GM23338 (cell line): ENCODE data around the gene CNTN1. TPM values are rescaled to one million over a fixed set of nuclear protein-coding genes. Genes with fewer than 3 reads are reported as not detected.

ENCODE experiments used
- ATAC-seq: fragments of 200-7000 bp; cut with Tn5 transposase; 3 replicates; pipeline ENCODE4 v1.9.1; 2020
- DNase-seq: peaks from one replicate; pipeline ENCODE4 v3.0.0-alpha.2; 2015; ENCODE audit warnings: low spot score
- H2AFZ ChIP-seq: fragments of 200-600 bp; sonication (generic); 2 replicates; pipeline ENCODE4 v1.8.0; 2016; ENCODE audit warnings: antibody characterized with exemption, mild to moderate bottlenecking, moderate library complexity
- H3F3A ChIP-seq: fragments of 200-600 bp; sonication (generic); replicated peaks from 2 replicates; pipeline ENCODE4 v1.8.0; 2017; ENCODE audit warnings: antibody characterized with exemption, mixed run types, low read depth
- H3K27ac ChIP-seq: fragments of 200-600 bp; sonication (generic); 2 replicates; pipeline ENCODE4 v1.6.1; 2016; ENCODE audit warnings: low read depth
- H3K27me3 ChIP-seq: fragments of 200-600 bp; sonication (generic); 2 replicates; pipeline ENCODE4 v1.8.0; 2016; ENCODE audit warnings: mild to moderate bottlenecking, mixed run types, moderate library complexity; ENCODE audit not compliant: insufficient read depth
- H3K36me3 ChIP-seq: fragments of 200-600 bp; sonication (generic); 2 replicates; pipeline ENCODE4 v1.8.0; 2016; ENCODE audit warnings: mild to moderate bottlenecking; ENCODE audit not compliant: insufficient read depth
- H3K4me1 ChIP-seq: fragments of 200-600 bp; sonication (generic); 2 replicates; pipeline ENCODE4 v1.8.0; 2016; ENCODE audit warnings: mild to moderate bottlenecking, moderate library complexity; ENCODE audit not compliant: insufficient read depth
- H3K4me2 ChIP-seq: fragments of 200-600 bp; sonication (generic); 2 replicates; pipeline ENCODE4 v1.7.1; 2017; ENCODE audit warnings: mixed run types
- H3K4me3 ChIP-seq: fragments of 200-600 bp; sonication (generic); 2 replicates; pipeline ENCODE4 v1.6.1; 2016; ENCODE audit warnings: mixed run types
- H3K79me2 ChIP-seq: fragments of 200-600 bp; sonication (generic); replicated peaks from 2 replicates; pipeline ENCODE4 v1.8.0; 2017; ENCODE audit warnings: mild to moderate bottlenecking; ENCODE audit not compliant: insufficient read depth
- H3K9me2 ChIP-seq: fragments of 200-600 bp; sonication (generic); 2 replicates; pipeline ENCODE4 v1.8.0; 2017; ENCODE audit not compliant: insufficient read depth
- H4K20me1 ChIP-seq: fragments of 200-600 bp; sonication (generic); replicated peaks from 2 replicates; pipeline ENCODE4 v1.8.0; 2017; ENCODE audit warnings: mild to moderate bottlenecking; ENCODE audit not compliant: insufficient read depth
- H3K27ac Mint-ChIP-seq: 2 replicates; pipeline ENCODE4 v1.8.0; 2020; ENCODE audit warnings: inconsistent platforms, mild to moderate bottlenecking, moderate library complexity, mixed read lengths
- H3K27me3 Mint-ChIP-seq: 3 replicates; pipeline ENCODE4 v1.8.0; 2022; ENCODE audit warnings: low read depth, mild to moderate bottlenecking, moderate library complexity, mixed read lengths, inconsistent platforms; ENCODE audit not compliant: insufficient read depth, poor library complexity
- H3K36me3 Mint-ChIP-seq: 3 replicates; pipeline ENCODE4 v1.8.0; 2021; ENCODE audit warnings: low read depth, mild to moderate bottlenecking, inconsistent platforms, moderate library complexity, mixed read lengths
- H3K4me1 Mint-ChIP-seq: 3 replicates; pipeline ENCODE4 v1.8.0; 2020; ENCODE audit warnings: mild to moderate bottlenecking, inconsistent platforms, mixed read lengths
- H3K4me3 Mint-ChIP-seq: 3 replicates; pipeline ENCODE4 v1.8.0; 2021; ENCODE audit warnings: moderate library complexity, mild to moderate bottlenecking, inconsistent platforms, mixed read lengths
- H3K9me3 Mint-ChIP-seq: 3 replicates; pipeline ENCODE4 v1.8.0; 2020; ENCODE audit warnings: moderate library complexity, mild to moderate bottlenecking, inconsistent platforms, mixed read lengths
- CREB1 ChIP-seq: fragments of 250-450 bp; sonication (Bioruptor Pico); IDR thresholded peaks from 2 replicates; pipeline ENCODE4 v1.5.0; 2020; ENCODE audit warnings: low read depth, mild to moderate bottlenecking, moderate library complexity
- CTCF ChIP-seq, 2 experiments: fragments of 200-600 bp in 1 of 2; sonication (generic) in 1 of 2; conservative IDR thresholded peaks; 2 replicates each; pipeline versions ENCODE4 v1.5.1 to v1.6.1; 2016 to 2017; ENCODE audit warnings: antibody characterized with exemption in 2 of 2, low read depth in 2 of 2, mild to moderate bottlenecking in 2 of 2, moderate library complexity in 1 of 2
- EZH2phosphoT487 ChIP-seq: fragments of 200-600 bp; sonication (generic); IDR thresholded peaks from one replicate; pipeline ENCODE4 v1.8.1; 2018; ENCODE audit warnings: antibody characterized with exemption; ENCODE audit not compliant: unreplicated experiment
- NANOG ChIP-seq: IDR thresholded peaks from 2 replicates; pipeline ENCODE4 v1.6.1; 2016; ENCODE audit warnings: antibody characterized with exemption, borderline replicate concordance
- REST ChIP-seq: IDR thresholded peaks from one replicate; pipeline ENCODE4 v1.6.1; 2018; ENCODE audit warnings: antibody characterized with exemption; ENCODE audit not compliant: unreplicated experiment
- ZNF114 ChIP-seq: fragments of 250-450 bp; sonication (Bioruptor Pico); IDR thresholded peaks from 2 replicates; pipeline ENCODE4 v1.5.0; 2020; ENCODE audit warnings: mild to moderate bottlenecking, moderate library complexity
- ZNF331 ChIP-seq: fragments of 250-450 bp; sonication (Bioruptor Pico); IDR thresholded peaks from 2 replicates; pipeline ENCODE4 v1.5.0; 2020; ENCODE audit warnings: low read depth, mild to moderate bottlenecking, moderate library complexity
- polyA plus RNA-seq: library from polyadenylated mRNA; unstranded; fragments of >200 nt; fragmentation: Nextera tagmentation; extraction: Ambion mirVana; gene quantifications from 2 replicates; pipeline ENCODE4 v1.2.1, GENCODE V29; 2016
- total RNA-seq: library from RNA; depleted of rRNA; stranded (reverse); fragments of >200 nt; shearing (Covaris generic); gene quantifications from 2 replicates; pipeline ENCODE4 v1.2.3, GENCODE V29; 2014
- TF ChIP-seq, protein P1 (sequence below): IDR thresholded peaks from 2 replicates; pipeline ENCODE4 v1.6.1; 2016; ENCODE audit warnings: antibody characterized with exemption

Gene CNTN1
- total and polyA plus RNA-seq, 2 experiments from 2014 or later, result 5.0 to 27.0 TPM

GRCh38 chr12:40727774-40728483, 35.7 kb downstream of the CNTN1 start:
- H3K4me3 ChIP-seq, result no peak overlapping the region
- peak overlapping the region; percentile 57 for H3K27ac Mint-ChIP-seq
- H3K27me3 ChIP-seq, result no peaks in the 10 kb centered on the region
- no peaks in the 10 kb centered on the region for H3K9me3 Mint-ChIP-seq
- H3K4me3 Mint-ChIP-seq, result no peak overlapping the region
- no peaks in the 10 kb centered on the region for H3K36me3 Mint-ChIP-seq
- no peaks in the 10 kb centered on the region for H4K20me1 ChIP-seq
- ATAC-seq (no peak), DNase-seq (no peak)
- no peaks in the 10 kb centered on the region for H3K79me2 ChIP-seq
- H3K27ac ChIP-seq, result no peak overlapping the region
- H3K4me1 ChIP-seq, result peaks cover 11% of the 10 kb centered on the region
- no peaks in the 10 kb centered on the region for H3K9me2 ChIP-seq
- peaks cover 12% of the 10 kb centered on the region for H3K4me1 Mint-ChIP-seq
- H3K36me3 ChIP-seq, result no peaks in the 10 kb centered on the region
- H3K27me3 Mint-ChIP-seq, result peaks cover 4% of the 10 kb centered on the region
- TF ChIP-seq NANOG, result no peak
- TF ChIP-seq CTCF (conservative IDR thresholded peaks at IDR 0.05; ENCODE audit: low read depth in 2 of 2), result no peak
- no peak for TF ChIP-seq CREB1 (CRISPR knock-in tag)
- TF ChIP-seq, protein P1, sequence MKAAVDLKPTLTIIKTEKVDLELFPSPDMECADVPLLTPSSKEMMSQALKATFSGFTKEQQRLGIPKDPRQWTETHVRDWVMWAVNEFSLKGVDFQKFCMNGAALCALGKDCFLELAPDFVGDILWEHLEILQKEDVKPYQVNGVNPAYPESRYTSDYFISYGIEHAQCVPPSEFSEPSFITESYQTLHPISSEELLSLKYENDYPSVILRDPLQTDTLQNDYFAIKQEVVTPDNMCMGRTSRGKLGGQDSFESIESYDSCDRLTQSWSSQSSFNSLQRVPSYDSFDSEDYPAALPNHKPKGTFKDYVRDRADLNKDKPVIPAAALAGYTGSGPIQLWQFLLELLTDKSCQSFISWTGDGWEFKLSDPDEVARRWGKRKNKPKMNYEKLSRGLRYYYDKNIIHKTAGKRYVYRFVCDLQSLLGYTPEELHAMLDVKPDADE, result no peak
- H2AFZ ChIP-seq, result no peak overlapping the region
- H3K4me2 ChIP-seq, result no peak overlapping the region
- no peaks in the 10 kb centered on the region for H3F3A ChIP-seq

DNA sequence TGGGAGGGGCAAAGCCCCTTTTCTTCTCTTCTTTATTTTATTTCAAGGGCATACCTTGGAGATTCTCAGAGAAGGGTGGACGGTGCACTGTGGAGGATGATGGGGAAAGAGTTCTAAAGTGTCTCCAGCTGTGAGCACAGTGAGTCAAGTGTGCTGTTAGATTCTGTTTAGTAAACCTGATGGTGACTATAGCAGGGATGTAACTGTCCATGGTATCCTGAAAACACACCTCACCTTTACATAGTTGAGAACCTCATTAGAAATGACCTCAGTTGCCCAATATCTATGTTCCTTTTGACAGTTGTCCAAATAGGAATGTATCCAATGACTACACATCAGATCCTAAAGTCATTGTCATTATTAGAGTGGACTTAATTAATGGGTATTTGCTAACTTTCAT, 38.0 kb downstream of the CNTN1 start:
- peaks cover 34% of the 10 kb centered on the region for H3K4me1 ChIP-seq
- DNase-seq (no peak), ATAC-seq (peak; percentile 36; the same call in 2 of the 3 replicates)
- H3K4me3 Mint-ChIP-seq, result no peak overlapping the region
- no peak overlapping the region for H3K27ac ChIP-seq
- no peaks in the 10 kb centered on the region for H3K9me2 ChIP-seq
- H3K4me2 ChIP-seq, result no peak overlapping the region
- H3K27ac Mint-ChIP-seq, result no peak overlapping the region
- H3K27me3 Mint-ChIP-seq, result peaks cover 4% of the 10 kb centered on the region
- H3K36me3 Mint-ChIP-seq, result no peaks in the 10 kb centered on the region
- no peaks in the 10 kb centered on the region for H3K9me3 Mint-ChIP-seq
- no peak overlapping the region for H3K4me3 ChIP-seq
- H3K79me2 ChIP-seq, result no peaks in the 10 kb centered on the region
- no peaks in the 10 kb centered on the region for H3K27me3 ChIP-seq
- H2AFZ ChIP-seq, result no peak overlapping the region
- H3K36me3 ChIP-seq, result no peaks in the 10 kb centered on the region
- peaks cover 33% of the 10 kb centered on the region for H3K4me1 Mint-ChIP-seq
- H4K20me1 ChIP-seq, result no peaks in the 10 kb centered on the region
- no peaks in the 10 kb centered on the region for H3F3A ChIP-seq
- peak; percentile 68 for TF ChIP-seq REST
- TF ChIP-seq ZNF114 (CRISPR knock-in tag), result no peak
- no peak for TF ChIP-seq ZNF331 (CRISPR knock-in tag)
- no peak for TF ChIP-seq CTCF (conservative IDR thresholded peaks at IDR 0.05; ENCODE audit: low read depth in 2 of 2)
- no peak for TF ChIP-seq EZH2phosphoT487
- no peak for TF ChIP-seq CREB1 (CRISPR knock-in tag)
